K562 (cell line): ENCODE measurements around the gene MATN4. TPM values are rescaled to one million over a fixed set of nuclear protein-coding genes. Genes with fewer than 3 reads are reported as not detected.

Experiments
- ATAC-seq: fragments of 200-7000 bp; cut with Tn5 transposase; 3 replicates; pipeline ENCODE4 v1.9.1; 2020; ENCODE audit warnings: moderate library complexity
- BruUV-seq: library from RNA; stranded (reverse); fragments of 400-500 nt; replicated peaks from 2 replicates; lab custom pipeline; 2021; lab: Mats Ljungman, UMichigan
- CTCF ChIA-PET: fragments of 300-600 bp; formaldehyde crosslinking; extraction: SDS; loops from one replicate; lab custom pipeline; 2021; ENCODE audit warnings: low intra/inter-chr PET ratio; lab: Yijun Ruan, JAX
- POLR2A ChIA-PET: fragments of 300-600, 350-650 bp; sonication (Branson Sonifier 250); formaldehyde crosslinking; extraction: SDS; loops from one replicate; lab custom pipeline; 2021; ENCODE audit warnings: antibody characterized with exemption, inconsistent platforms; lab: Yijun Ruan, JAX
- DNase-seq, 4 experiments: peaks; one replicate each; pipeline versions ENCODE4 v3.0.0 to v3.0.0-alpha.2; 2011 to 2018; ENCODE audit warnings: low spot score in 3 of 4, mixed read lengths in 3 of 4; ENCODE audit errors: extremely low read depth in 1 of 4
- FAIRE-seq: peaks from 2 replicates; lab custom pipeline; 2011; peaks lifted over from hg19 to GRCh38; lab: Jason Lieb, UNC
- H2AFZ ChIP-seq: 2 replicates; pipeline ENCODE4 v1.6.0; 2011; ENCODE audit warnings: low read depth, low read length, control low read depth, inconsistent platforms
- H3K27ac ChIP-seq: fragments of 200-600 bp; 3 replicates; pipeline ENCODE4 v1.8.0; 2011; ENCODE audit warnings: low read depth, mild to moderate bottlenecking, control low read depth, inconsistent platforms, low read length, moderate library complexity, mixed read lengths; ENCODE audit errors: extremely low read depth
- H3K27me3 ChIP-seq, 2 experiments: fragments of 300-600 bp in 1 of 2; 2 replicates in 1 of 2; 3 replicates in 1 of 2; pipeline versions ENCODE4 v1.6.0 to v1.8.0; 2011; ENCODE audit warnings: inconsistent platforms in 2 of 2, low read length in 2 of 2, mild to moderate bottlenecking in 1 of 2, mixed read lengths in 1 of 2, moderate library complexity in 1 of 2; ENCODE audit not compliant: control insufficient read depth in 2 of 2, insufficient read depth in 2 of 2
- H3K36me3 ChIP-seq: fragments of 300-600 bp; 3 replicates; pipeline ENCODE4 v1.8.0; 2011; ENCODE audit warnings: mild to moderate bottlenecking, low read length, inconsistent platforms; ENCODE audit not compliant: control insufficient read depth, insufficient read depth
- H3K4me1 ChIP-seq, 2 experiments: fragments of 200-600 bp in 1 of 2; replicated peaks in 1 of 2; 2 replicates in 1 of 2; 3 replicates in 1 of 2; pipeline versions ENCODE4 v1.5.1 to v1.8.0; 2011; ENCODE audit warnings: inconsistent platforms in 2 of 2, low read length in 2 of 2, mild to moderate bottlenecking in 1 of 2, mixed read lengths in 1 of 2, moderate library complexity in 1 of 2; ENCODE audit not compliant: control insufficient read depth in 2 of 2, insufficient read depth in 2 of 2
- H3K4me2 ChIP-seq: 2 replicates; pipeline ENCODE4 v1.6.1; 2011; ENCODE audit warnings: low read length, control low read depth, inconsistent platforms, mixed read lengths; ENCODE audit not compliant: insufficient read depth
- H3K4me3 ChIP-seq: fragments of 200-600 bp; sonication (generic), shearing (Covaris generic); 2 replicates; pipeline ENCODE4 v1.5.1; 2016; ENCODE audit warnings: control low read depth, inconsistent platforms
- H3K79me2 ChIP-seq: fragments of 200-600 bp; 3 replicates; pipeline ENCODE4 v1.8.0; 2011; ENCODE audit warnings: low read length, inconsistent platforms; ENCODE audit not compliant: control insufficient read depth, insufficient read depth
- H3K9ac ChIP-seq, 2 experiments: 2 replicates each; pipeline versions ENCODE4 v1.6.0 to v1.6.1; 2011; ENCODE audit warnings: low read depth in 2 of 2, low read length in 2 of 2, control low read depth in 1 of 2, inconsistent platforms in 1 of 2, mild to moderate bottlenecking in 1 of 2, mixed read lengths in 1 of 2; ENCODE audit not compliant: insufficient read depth in 1 of 2
- H3K9me1 ChIP-seq: one replicate; pipeline ENCODE4 v1.6.0; 2011; ENCODE audit warnings: inconsistent platforms, mild to moderate bottlenecking, low read length, moderate library complexity; ENCODE audit not compliant: control insufficient read depth, insufficient read depth
- H3K9me3 ChIP-seq: replicated peaks from 2 replicates; pipeline ENCODE4 v1.5.1; 2011; ENCODE audit warnings: low read depth, low read length, inconsistent platforms; ENCODE audit not compliant: control insufficient read depth, insufficient read depth
- H4K20me1 ChIP-seq: replicated peaks from 2 replicates; pipeline ENCODE4 v1.6.1; 2011; ENCODE audit warnings: low read length, inconsistent platforms, mixed read lengths; ENCODE audit not compliant: control insufficient read depth, insufficient read depth
- CXXC5 ChIP-seq: fragments of 250-450 bp; sonication (Bioruptor Pico); IDR thresholded peaks from 2 replicates; pipeline ENCODE4 v1.8.0; 2022; ENCODE audit warnings: inconsistent platforms, mild to moderate bottlenecking, moderate library complexity
- EP300 ChIP-seq: IDR thresholded peaks from 2 replicates; pipeline ENCODE4 v1.6.1; 2012; ENCODE audit warnings: low read length, improper control_type of control experiment
- ESRRA ChIP-seq: fragments of 450-650 bp; IDR thresholded peaks from 2 replicates; pipeline ENCODE4 v1.6.1; 2014; ENCODE audit warnings: low read depth, mild to moderate bottlenecking, moderate library complexity, borderline replicate concordance
- LCOR ChIP-seq: sonication (generic); formaldehyde crosslinking; IDR thresholded peaks from 2 replicates; pipeline ENCODE4 v1.8.0; 2022; ENCODE audit warnings: mild to moderate bottlenecking, missing genetic modification reagents
- NFIC ChIP-seq: fragments of 450-650 bp; IDR thresholded peaks from 2 replicates; pipeline ENCODE4 v1.6.1; 2017; ENCODE audit warnings: mild to moderate bottlenecking, inconsistent platforms
- PML ChIP-seq: IDR thresholded peaks from 2 replicates; pipeline ENCODE4 v1.6.1; 2012; ENCODE audit warnings: low read length, inconsistent platforms
- RBM14 ChIP-seq: fragments of 200-400 bp; formaldehyde crosslinking; IDR thresholded peaks from 2 replicates; pipeline ENCODE4 v1.6.1; 2018; ENCODE audit warnings: low read depth, mild to moderate bottlenecking, low read length, moderate library complexity, borderline replicate concordance; ENCODE audit not compliant: insufficient read depth
- SRF ChIP-seq, 2 experiments: fragments of 250-450, 450-650 bp in 1 of 2; sonication (Bioruptor Pico) in 1 of 2; sonication (generic) in 1 of 2; formaldehyde crosslinking; IDR thresholded peaks; 2 replicates each; pipeline versions ENCODE4 v1.5.0 to v1.5.1; 2020 to 2022; ENCODE audit warnings: mild to moderate bottlenecking in 1 of 2, missing genetic modification reagents in 1 of 2
- ZNF316 ChIP-seq: fragments of 450-650 bp; IDR thresholded peaks from 2 replicates; pipeline ENCODE4 v1.6.1; 2016
- WGBS: fragments of 100-300 bp; shearing (Covaris generic); methylation state at CpG from one replicate; pipeline ENCODE4 v1.1.6; 2016; ENCODE audit warnings: low coverage, mixed read lengths; ENCODE audit not compliant: insufficient coverage; ENCODE audit errors: missing lambda C conversion rate; 5-methylcytosine and 5-hydroxymethylcytosine counted together
- in situ Hi-C: fragments of 300-500 bp; cut with MboI; formaldehyde crosslinking; loops from 4 replicates; pipeline ENCODE4 v1.15.0; 2018; ENCODE audit warnings: inconsistent platforms, mixed read lengths
- intact Hi-C: fragments of 100-400 bp; cut with micrococcal nuclease; formaldehyde crosslinking; loops from 2 replicates; pipeline ENCODE4 v1.14.2; 2022
- polyA plus RNA-seq, 8 experiments: library from polyadenylated mRNA; depleted of rRNA in 4 of 8; stranded (reverse) in 5 of 8; unstranded in 3 of 8; fragments of >200 nt; fragmentation: Nextera tagmentation in 2 of 8; fragmentation: Illumina TruSeq in 1 of 8; extraction: Ambion mirVana in 2 of 8; extraction: Trizol in 1 of 8; gene quantifications; 2 replicates each; pipeline versions ENCODE4 v1.2.1 to v1.2.3, GENCODE V29; 2011 to 2014; ENCODE audit warnings: inconsistent platforms in 1 of 8, missing spikeins in 1 of 8
- total RNA-seq, 7 experiments: library from RNA; depleted of rRNA in 6 of 7; stranded (reverse); fragments of >200 nt in 6 of 7; fragmentation: Illumina TruSeq in 2 of 7; extraction: Trizol in 2 of 7; gene quantifications; 2 replicates each; pipeline versions ENCODE4 v1.2.1 to v1.2.3, GENCODE V29; 2011 to 2021; ENCODE audit warnings: low replicate concordance in 1 of 7
- TF ChIP-seq, protein P1 (sequence below): IDR thresholded peaks from 2 replicates; pipeline ENCODE4 v1.6.1; 2012; ENCODE audit warnings: low read depth, low read length, improper control_type of control experiment, borderline replicate concordance
- TF ChIP-seq, protein P2 (sequence below): fragments of 250-450 bp; sonication (Bioruptor Pico); IDR thresholded peaks from 2 replicates; pipeline ENCODE4 v1.5.0; 2021

The MATN4 gene
- total and polyA plus RNA-seq, 9 of the 15 experiments (the other 6 are each of a cell fraction or from before 2014, with no cell fraction given), result 0.09 TPM; not detected in 8

DNA sequence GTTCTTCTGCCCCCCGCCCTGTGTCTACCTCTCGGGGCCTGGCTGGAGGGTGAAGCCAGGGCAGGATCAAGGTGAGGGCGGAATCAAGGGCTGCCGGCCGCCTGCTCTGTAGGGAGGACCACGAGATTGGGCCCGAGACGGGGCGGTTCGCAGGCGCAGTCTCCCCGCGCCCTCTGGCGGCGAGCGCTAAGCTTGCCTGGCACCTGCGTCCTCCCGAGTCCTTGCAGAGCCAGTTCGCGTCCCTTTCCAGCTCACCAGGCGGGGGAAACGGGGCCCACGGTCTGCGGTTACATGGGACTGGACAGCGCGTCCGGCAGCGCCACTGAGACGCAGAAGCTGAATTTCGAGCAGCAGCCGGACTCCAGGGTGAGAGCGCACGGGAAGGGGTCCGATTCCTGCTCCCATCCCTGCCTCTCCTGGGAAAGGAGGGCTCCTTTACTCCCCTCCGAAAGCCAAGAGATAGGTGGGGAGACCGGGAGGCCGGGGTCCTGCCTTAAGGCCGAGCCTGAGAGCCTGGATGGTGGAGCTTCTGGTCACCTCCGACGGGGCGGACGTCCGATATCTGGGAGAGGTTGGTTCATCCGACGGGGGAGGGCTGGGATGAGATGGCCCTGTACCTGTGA, 3.6 kb upstream of the MATN4 start (continued):
- TF ChIP-seq SRF (CRISPR knock-in tag; IDR thresholded peaks at IDR 0.05), result no peak
- TF ChIP-seq NFIC, result no peak; the same call in 1 of the 2 replicates
- TF ChIP-seq ESRRA, result peak; percentile 26; the same call in 1 of the 2 replicates
- TF ChIP-seq, all 486 proteins: peak for 23

DNA sequence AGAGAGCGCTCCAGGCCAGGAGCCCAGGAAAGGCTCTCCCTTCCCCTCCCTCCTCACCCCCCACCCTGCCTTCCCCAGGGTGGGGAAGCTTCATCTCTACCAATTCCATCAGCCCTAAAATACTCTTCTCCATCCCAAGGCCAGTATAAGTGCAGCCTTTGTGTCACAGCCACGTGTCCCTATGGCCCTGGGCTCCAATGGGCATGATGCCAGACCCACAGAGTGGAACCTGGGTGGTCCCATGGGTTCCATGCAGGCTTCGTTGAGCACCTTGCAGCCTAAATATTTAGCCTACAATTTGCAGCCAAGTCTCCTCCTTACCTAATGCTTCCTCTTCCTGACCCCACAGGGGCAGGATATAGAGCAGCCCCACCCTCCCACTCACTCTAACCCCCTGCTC, 976 bp upstream of the MATN4 start:
- POLR2A ChIA-PET, result interaction anchor here (0.6 kb wide), 1 partner anchor 1695 kb away, joined by 3 read pairs; no protein-coding TSS in a partner anchor
- CTCF ChIA-PET, result no interaction called here
- no peak overlapping the region for H2AFZ ChIP-seq
- H3K9me1 ChIP-seq, result peaks cover 3% of the 10 kb centered on the region
- H3K36me3 ChIP-seq, result no peaks in the 10 kb centered on the region
- peaks cover 5% of the 10 kb centered on the region; the same call in 1 of the 2 replicates for H4K20me1 ChIP-seq
- no peak overlapping the region for H3K27ac ChIP-seq
- DNase-seq, result no peak
- no peak overlapping the region for H3K4me3 ChIP-seq
- H3K9me3 ChIP-seq, result no peaks in the 10 kb centered on the region
- BruUV-seq, result no TSS peak
- 0% methylated on average over 2 of the region's 3 CpGs for WGBS
- FAIRE-seq, result no peak
- H3K9ac ChIP-seq, result no peak overlapping the region
- H3K4me2 ChIP-seq, result no peak overlapping the region
- no peak for ATAC-seq
- TF ChIP-seq ZNF316 (no peak), RBM14 (no peak), EP300 (no peak), LCOR (CRISPR knock-in tag) (no peak), PML (no peak), CXXC5 (no peak)
- TF ChIP-seq, protein P1, sequence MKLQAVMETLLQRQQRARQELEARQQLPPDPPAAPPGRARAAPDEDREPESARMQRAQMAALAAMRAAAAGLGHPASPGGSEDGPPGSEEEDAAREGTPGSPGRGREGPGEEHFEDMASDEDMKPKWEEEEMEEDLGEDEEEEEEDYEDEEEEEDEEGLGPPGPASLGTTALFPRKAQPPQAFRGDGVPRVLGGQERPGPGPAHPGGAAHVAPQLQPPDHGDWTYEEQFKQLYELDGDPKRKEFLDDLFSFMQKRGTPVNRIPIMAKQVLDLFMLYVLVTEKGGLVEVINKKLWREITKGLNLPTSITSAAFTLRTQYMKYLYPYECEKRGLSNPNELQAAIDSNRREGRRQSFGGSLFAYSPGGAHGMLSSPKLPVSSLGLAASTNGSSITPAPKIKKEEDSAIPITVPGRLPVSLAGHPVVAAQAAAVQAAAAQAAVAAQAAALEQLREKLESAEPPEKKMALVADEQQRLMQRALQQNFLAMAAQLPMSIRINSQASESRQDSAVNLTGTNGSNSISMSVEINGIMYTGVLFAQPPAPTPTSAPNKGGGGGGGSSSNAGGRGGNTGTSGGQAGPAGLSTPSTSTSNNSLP, result no peak
- TF ChIP-seq, protein P2, sequence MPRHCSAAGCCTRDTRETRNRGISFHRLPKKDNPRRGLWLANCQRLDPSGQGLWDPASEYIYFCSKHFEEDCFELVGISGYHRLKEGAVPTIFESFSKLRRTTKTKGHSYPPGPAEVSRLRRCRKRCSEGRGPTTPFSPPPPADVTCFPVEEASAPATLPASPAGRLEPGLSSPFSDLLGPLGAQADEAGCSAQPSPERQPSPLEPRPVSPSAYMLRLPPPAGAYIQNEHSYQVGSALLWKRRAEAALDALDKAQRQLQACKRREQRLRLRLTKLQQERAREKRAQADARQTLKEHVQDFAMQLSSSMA (CRISPR knock-in tag), result no peak
- H3K27me3 ChIP-seq, result peaks cover 3 to 61% of the 10 kb centered on the region in 2 experiments; a peak in 4 of 5 replicates
- peaks cover 4 to 35% of the 10 kb centered on the region in 2 experiments; a peak in 3 of 5 replicates for H3K4me1 ChIP-seq
- in situ Hi-C loops, result no loop called here
- intact Hi-C loops, result no loop called here
- no peaks in the 10 kb centered on the region for H3K79me2 ChIP-seq
